ENCODE data around the gene HMGCS1. TPM values are rescaled to one million over a fixed set of nuclear protein-coding genes. Genes with fewer than 3 reads are reported as not detected.

The HMGCS1 gene
- polyA plus RNA-seq: 10 to 100 TPM; 10.9 to 16.4 (median 11.9) TPM

DNA sequence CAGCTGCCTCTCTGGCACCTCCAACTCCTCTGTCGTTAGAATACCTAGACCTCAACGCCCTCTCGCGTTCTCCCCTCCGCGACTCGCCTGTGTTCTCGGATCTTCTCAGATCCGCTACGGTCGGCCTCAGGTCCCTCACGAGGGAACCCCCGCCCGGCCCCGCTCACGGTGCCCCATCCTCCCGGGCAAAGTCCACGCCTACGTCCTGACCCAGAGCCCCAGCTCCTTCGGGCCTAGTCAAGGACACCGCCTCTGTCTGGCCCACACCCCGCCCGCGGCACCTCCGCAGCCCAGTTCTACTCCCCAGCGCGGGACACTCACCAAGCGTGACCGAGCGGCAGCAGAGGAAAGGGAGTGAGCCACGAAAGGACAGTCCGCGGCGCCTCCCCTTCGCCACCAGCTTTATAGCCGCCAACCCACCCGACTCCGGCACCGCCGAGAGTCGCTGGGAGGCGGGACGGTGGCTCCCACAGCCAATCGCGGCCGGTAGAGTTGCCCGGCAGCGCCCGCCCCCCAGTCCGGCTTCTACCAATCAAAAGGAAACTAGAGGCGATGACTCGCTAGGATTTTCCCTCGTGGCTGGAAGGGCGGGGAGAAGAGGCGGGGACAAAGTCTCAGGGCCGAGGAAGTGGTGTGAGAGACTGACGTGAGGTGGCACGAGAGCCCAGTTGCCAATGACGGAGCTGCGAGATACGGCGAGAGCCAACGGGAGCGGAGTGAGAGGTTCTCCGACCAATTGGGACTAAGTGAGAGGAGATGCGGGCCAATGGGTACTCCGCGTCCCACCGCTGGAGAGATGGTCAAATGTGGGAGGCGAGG is at the start of gene HMGCS1:
TSS of gene HMGCS1 (minus strand) at position 378 of the 819 bp plus-strand sequence. CDS start 14,447 bp downstream, outside the sequence.
- no peaks in the 10 kb centered on the region for H3K9me3 Mint-ChIP-seq
- H3K4me1 Mint-ChIP-seq: peaks cover 25 to 34% of the 10 kb centered on the region in 2 donors
- peak within 1 kb of the TSS; percentile 93 to 98 (median 97) for H3K4me3 Mint-ChIP-seq
- no peaks in the 10 kb centered on the region for H3K36me3 Mint-ChIP-seq
- H3K27me3 Mint-ChIP-seq (ENCODE audit: low read depth in 3 of 3): peaks cover 13 to 24% (median 16%) of the 10 kb centered on the region in 3 donors
- peak; percentile 100 for DNase-seq
- peak within 1 kb of the TSS; percentile 88 to 98 (median 95) for H3K27ac Mint-ChIP-seq

DNA sequence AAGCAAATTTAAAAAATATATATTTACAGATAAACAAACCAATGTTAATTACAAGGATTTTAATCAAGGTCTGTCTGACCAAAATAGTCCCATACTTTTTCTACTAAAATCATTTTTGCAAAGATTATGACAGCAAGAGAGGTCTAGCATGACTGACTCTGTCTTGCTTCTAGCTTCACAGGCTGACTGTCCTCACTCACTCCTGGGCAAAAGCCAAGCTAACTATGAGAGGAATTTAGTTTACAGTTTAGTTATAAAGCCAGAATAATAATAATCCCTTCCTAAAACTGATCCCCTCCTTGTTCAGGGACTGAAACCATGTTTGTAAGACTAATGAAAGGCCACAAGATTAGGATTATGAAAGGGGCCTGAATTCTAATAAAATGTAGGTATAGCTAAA is 45.5 kb upstream of the HMGCS1 start:
- Mint-ChIP-seq H3K4me1 (no peaks in the 10 kb centered on the region), H3K27ac (no peak overlapping the region), H3K9me3 (peaks cover 0 to 6% (median 2%) of the 10 kb centered on the region in 6 donors), H3K27me3 (ENCODE audit: low read depth in 3 of 3) (peaks cover 3 to 6% (median 6%) of the 10 kb centered on the region in 3 donors), H3K4me3 (no peak overlapping the region), H3K36me3 (peaks cover 0 to 3% (median 0%) of the 10 kb centered on the region in 3 donors)
- DNase-seq: no peak

DNA sequence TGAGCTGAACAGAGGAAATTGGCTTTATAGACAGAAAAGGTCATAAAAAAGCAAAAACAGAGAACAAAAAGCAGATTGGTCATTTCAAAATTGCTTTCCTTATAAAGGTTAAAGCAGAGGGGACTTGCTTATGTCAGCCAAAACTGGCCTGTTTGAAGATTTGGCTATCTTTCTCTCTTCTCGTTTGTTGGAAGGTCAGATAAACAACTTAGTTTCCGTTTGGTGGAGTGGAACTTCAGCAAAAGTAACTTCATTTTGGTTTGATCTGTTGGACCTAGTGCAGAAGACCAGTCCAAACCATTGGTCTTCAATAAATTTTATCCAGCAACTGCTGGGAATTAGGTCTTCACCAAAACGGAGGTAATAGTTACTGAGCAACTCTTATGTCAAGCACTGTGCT is 45.1 kb upstream of the HMGCS1 start:
- no peak overlapping the region for H3K27ac Mint-ChIP-seq

DNA sequence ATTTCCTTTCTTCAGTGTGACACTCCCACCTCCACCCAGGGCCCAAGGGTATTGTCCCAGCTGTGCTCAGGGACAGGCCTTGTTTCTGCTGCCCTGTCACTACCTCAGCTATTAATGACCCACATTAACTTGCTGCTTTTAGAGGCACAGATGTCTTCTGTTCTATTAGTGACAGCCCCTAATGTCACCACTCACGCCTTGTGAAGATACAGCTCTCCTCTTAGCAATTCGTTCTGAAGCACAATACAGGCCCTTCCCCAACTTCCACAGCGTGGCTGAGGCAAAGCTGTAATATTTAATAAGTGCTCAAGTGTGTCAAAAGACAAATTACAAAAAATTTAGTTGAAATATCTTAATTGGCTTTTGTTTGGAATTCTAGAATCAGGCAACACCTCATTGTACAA is 44.7 kb upstream of the HMGCS1 start:
- H3K9me3 Mint-ChIP-seq: peaks cover 0 to 6% (median 2%) of the 10 kb centered on the region in 6 donors
- H3K27ac Mint-ChIP-seq: no peak overlapping the region
- no peaks in the 10 kb centered on the region for H3K4me1 Mint-ChIP-seq
- no peak overlapping the region for H3K4me3 Mint-ChIP-seq
- DNase-seq: no peak
- H3K27me3 Mint-ChIP-seq (ENCODE audit: low read depth in 3 of 3): peaks cover 3 to 6% (median 6%) of the 10 kb centered on the region in 3 donors
- peaks cover 0 to 3% (median 0%) of the 10 kb centered on the region in 3 donors for H3K36me3 Mint-ChIP-seq

More for the DNA sequence above, 45.1 kb upstream of the HMGCS1 start:
- H3K4me3 Mint-ChIP-seq: no peak overlapping the region
- H3K36me3 Mint-ChIP-seq: peaks cover 0 to 3% (median 0%) of the 10 kb centered on the region in 3 donors
- H3K4me1 Mint-ChIP-seq: no peaks in the 10 kb centered on the region
- H3K27me3 Mint-ChIP-seq (ENCODE audit: low read depth in 3 of 3): peaks cover 3 to 6% (median 6%) of the 10 kb centered on the region in 3 donors
- H3K9me3 Mint-ChIP-seq: peaks cover 0 to 6% (median 2%) of the 10 kb centered on the region in 6 donors
- DNase-seq: no peak

DNA sequence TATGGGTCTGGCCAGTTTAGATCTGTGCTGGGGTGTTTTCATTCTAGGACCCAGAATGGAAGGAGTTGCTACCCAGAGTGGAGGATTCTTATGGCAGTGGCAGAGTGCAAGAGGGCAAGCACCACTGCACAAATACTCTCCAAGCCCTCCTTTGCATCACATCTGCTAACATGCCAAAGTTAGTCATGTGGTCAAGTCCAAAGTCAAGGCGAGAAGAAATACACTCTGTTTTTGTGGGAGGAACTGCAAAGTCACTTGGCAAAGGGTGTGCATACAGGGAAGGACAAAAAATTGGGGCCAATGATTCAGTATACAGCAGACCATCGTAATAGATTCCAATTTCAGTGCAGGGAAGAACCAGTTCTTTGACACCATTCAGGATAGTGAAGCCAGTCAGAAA is 43.9 kb upstream of the HMGCS1 start:
- H3K4me1 Mint-ChIP-seq: no peaks in the 10 kb centered on the region
- no peak overlapping the region for H3K27ac Mint-ChIP-seq
- no peak overlapping the region for H3K4me3 Mint-ChIP-seq

DNA sequence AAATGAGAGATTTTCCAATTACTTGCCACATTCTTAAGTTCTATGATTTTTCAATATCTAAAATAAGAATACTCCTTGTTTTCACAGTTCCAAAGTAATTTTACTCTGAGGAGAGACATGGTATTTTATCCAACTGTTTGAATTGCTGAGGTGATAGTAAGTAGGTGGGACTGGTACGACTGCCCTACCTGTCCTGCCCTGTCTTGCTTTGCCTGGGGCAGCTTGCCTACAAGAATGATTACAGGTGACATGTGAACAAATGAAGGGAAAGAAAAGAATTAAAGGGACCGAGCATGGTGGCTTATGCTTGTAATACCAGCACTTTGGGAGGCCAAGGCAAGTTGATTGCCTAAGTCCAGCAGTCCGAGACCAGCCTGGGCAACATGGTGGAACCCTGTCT is 41.6 kb upstream of the HMGCS1 start:
- no peak overlapping the region for H3K4me3 Mint-ChIP-seq
- H3K27ac Mint-ChIP-seq: no peak overlapping the region
- DNase-seq: no peak
- peaks cover 0 to 5% (median 2%) of the 10 kb centered on the region in 6 donors for H3K9me3 Mint-ChIP-seq
- peaks cover 0 to 3% (median 0%) of the 10 kb centered on the region in 3 donors for H3K36me3 Mint-ChIP-seq
- H3K4me1 Mint-ChIP-seq: no peaks in the 10 kb centered on the region
- peaks cover 3 to 9% (median 6%) of the 10 kb centered on the region in 3 donors for H3K27me3 Mint-ChIP-seq (ENCODE audit: low read depth in 3 of 3)

More for the DNA sequence above, 43.9 kb upstream of the HMGCS1 start:
- Mint-ChIP-seq H3K36me3 (peaks cover 0 to 3% (median 0%) of the 10 kb centered on the region in 3 donors), H3K9me3 (peaks cover 0 to 6% (median 2%) of the 10 kb centered on the region in 6 donors), H3K27me3 (ENCODE audit: low read depth in 3 of 3) (peaks cover 3 to 6% (median 6%) of the 10 kb centered on the region in 3 donors)
- no peak for DNase-seq

DNA sequence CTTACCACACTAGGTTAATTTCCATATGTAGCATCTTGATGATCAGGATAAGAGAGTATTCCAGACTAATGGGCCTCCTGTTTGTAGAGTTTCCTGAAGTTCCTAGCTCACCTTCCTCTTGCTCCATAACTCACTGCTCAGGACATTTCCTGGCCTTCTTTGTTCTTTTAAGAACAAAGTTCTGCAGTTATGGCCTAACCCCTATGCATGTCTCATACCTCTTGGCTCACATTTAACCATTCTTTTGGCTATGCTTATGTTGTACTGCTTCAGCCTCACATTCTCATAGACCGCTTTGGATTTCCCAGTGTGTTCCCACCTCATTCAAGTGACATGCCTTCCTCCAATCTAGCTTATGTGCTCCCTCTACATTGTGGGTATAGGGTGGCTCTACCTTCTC is 40.5 kb upstream of the HMGCS1 start:
- peaks cover 0 to 3% (median 0%) of the 10 kb centered on the region in 3 donors for H3K36me3 Mint-ChIP-seq
- no peak for DNase-seq
- no peaks in the 10 kb centered on the region for H3K4me1 Mint-ChIP-seq
- H3K27ac Mint-ChIP-seq: no peak overlapping the region
- H3K27me3 Mint-ChIP-seq (ENCODE audit: low read depth in 3 of 3): peaks cover 3 to 11% (median 9%) of the 10 kb centered on the region in 3 donors
- no peak overlapping the region for H3K4me3 Mint-ChIP-seq
- peaks cover 0 to 2% (median 0%) of the 10 kb centered on the region in 6 donors for H3K9me3 Mint-ChIP-seq

DNA sequence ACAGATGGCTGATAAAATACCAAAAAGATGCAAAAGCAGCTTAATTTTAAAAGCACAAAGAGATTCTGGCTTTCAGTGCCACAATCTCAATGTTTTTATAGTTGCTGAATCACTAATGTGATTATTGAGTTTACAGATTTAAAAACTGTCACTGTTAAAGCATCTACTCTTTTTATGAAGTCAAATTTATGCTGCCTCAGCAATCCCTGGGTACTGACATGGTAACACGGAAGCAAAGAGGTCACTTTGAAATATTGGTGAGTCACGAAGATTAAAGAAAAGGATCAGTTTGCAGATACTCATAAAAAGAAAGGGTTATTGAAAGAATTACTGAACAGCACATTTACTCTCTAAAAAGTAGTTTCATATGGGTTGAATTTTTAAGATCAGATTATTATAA is 39.7 kb upstream of the HMGCS1 start:
- Mint-ChIP-seq H3K36me3 (peaks cover 0 to 3% (median 0%) of the 10 kb centered on the region in 3 donors), H3K27ac (no peak overlapping the region), H3K27me3 (ENCODE audit: low read depth in 3 of 3) (peaks cover 3 to 11% (median 9%) of the 10 kb centered on the region in 3 donors), H3K9me3 (peaks cover 0 to 2% (median 0%) of the 10 kb centered on the region in 6 donors), H3K4me1 (no peaks in the 10 kb centered on the region), H3K4me3 (no peak overlapping the region)
- DNase-seq: no peak

DNA sequence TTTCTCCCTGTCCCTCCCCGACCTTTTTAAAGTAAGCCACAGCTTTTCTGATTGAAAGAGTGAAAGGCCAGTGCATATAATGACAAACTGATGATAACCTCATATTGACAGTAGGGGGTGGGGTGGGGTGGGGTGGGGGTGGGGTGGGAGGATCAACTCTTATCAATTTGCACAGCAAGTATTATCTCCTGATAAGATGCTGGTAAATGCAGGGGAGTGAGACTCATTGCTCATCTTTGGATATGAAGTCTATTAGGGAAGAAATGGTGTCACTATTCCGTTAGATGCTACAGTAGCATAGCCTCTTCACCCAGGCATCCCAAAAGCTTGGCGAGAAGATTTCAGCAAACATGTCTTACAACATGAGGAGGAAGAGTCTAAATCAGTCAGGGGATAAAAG is 38.9 kb upstream of the HMGCS1 start:
- Mint-ChIP-seq H3K27me3 (ENCODE audit: low read depth in 3 of 3) (peaks cover 3 to 9% (median 9%) of the 10 kb centered on the region in 3 donors), H3K36me3 (peaks cover 0 to 3% (median 0%) of the 10 kb centered on the region in 3 donors), H3K4me1 (no peaks in the 10 kb centered on the region), H3K27ac (no peak overlapping the region), H3K9me3 (peaks cover 0 to 2% (median 0%) of the 10 kb centered on the region in 6 donors), H3K4me3 (no peak overlapping the region)
- no peak for DNase-seq

DNA sequence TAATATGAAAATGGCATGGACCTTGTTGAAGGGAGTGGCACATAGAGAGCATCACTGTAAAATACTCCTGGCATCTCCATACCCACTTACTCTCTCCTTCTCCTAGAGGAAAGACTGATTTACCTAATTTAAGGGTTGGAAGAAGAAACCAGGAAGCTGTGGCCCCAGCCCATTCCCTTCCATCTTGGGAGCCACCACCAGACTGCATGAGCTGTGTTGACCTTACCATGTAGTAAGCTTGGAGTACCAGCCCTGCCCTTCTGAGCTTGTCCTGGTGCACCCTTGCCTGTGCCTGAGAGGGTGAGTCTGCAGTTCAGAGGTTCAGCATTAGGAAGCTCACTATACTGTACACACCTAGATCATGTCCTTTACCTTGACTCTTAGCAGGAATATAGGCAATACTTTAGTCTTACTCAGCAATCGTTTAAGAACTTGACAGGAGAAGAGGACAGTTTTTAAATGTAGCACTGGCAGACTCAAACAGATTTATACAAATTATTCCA is 35.7 kb upstream of the HMGCS1 start:
- no peak for DNase-seq
- Mint-ChIP-seq H3K4me1 (no peaks in the 10 kb centered on the region), H3K27me3 (ENCODE audit: low read depth in 3 of 3) (peaks cover 3 to 11% (median 9%) of the 10 kb centered on the region in 3 donors), H3K9me3 (peaks cover 0 to 9% (median 0%) of the 10 kb centered on the region in 6 donors), H3K27ac (no peak overlapping the region), H3K36me3 (peaks cover 0 to 3% (median 0%) of the 10 kb centered on the region in 3 donors), H3K4me3 (no peak overlapping the region)

DNA sequence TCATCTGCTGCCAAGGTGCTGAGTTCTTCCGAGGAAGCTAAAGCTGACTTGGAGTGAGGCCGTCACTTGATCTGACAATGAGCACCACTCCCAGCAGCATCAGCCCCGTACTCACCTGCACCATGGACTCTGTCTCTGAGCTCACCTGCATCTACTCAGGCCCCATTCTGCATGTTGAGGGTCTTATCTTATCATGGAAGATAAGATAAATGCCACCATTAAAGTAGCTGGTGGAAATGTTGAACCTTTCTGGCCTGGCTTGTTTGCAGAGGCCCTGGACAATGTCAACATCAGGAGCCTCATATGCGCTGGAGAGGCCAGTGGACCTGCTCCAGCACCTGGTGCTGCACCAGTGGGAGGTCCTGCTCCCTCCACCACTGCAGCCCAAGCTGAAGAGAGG is 35.0 kb upstream of the HMGCS1 start:
- peaks cover 0 to 12% (median 0%) of the 10 kb centered on the region in 6 donors for H3K9me3 Mint-ChIP-seq
- H3K4me3 Mint-ChIP-seq: no peak overlapping the region
- DNase-seq: no peak
- H3K27ac Mint-ChIP-seq: no peak overlapping the region
- H3K36me3 Mint-ChIP-seq: peaks cover 0 to 4% (median 0%) of the 10 kb centered on the region in 3 donors
- H3K27me3 Mint-ChIP-seq (ENCODE audit: low read depth in 3 of 3): peaks cover 4 to 11% (median 9%) of the 10 kb centered on the region in 3 donors
- H3K4me1 Mint-ChIP-seq: no peaks in the 10 kb centered on the region

DNA sequence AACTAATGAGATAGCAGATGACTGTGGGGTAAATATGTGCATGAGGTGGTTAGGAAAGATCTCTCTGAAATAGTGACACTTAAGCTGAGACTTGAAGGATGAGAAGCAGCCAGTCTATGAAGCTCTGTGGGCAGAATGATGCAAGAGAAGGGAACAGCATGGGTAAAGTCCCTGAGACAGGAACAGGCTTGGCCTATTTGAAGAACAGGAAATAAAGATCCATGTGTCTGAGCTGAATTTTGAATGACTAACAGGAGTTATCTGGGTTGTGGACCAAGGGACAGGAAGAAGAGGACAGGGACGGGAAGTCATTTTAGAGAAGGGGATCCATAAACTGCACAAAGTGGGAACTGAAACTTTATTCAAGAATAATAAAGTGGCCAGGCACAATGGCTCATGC is 25.6 kb upstream of the HMGCS1 start:
- no peak for DNase-seq
- Mint-ChIP-seq H3K27ac (no peak overlapping the region), H3K4me3 (no peak overlapping the region), H3K9me3 (peaks cover 3 to 29% (median 11%) of the 10 kb centered on the region in 6 donors), H3K36me3 (peaks cover 3 to 7% (median 4%) of the 10 kb centered on the region in 3 donors), H3K27me3 (ENCODE audit: low read depth in 3 of 3) (peaks cover 2 to 16% (median 8%) of the 10 kb centered on the region in 3 donors), H3K4me1 (no peaks in the 10 kb centered on the region)

DNA sequence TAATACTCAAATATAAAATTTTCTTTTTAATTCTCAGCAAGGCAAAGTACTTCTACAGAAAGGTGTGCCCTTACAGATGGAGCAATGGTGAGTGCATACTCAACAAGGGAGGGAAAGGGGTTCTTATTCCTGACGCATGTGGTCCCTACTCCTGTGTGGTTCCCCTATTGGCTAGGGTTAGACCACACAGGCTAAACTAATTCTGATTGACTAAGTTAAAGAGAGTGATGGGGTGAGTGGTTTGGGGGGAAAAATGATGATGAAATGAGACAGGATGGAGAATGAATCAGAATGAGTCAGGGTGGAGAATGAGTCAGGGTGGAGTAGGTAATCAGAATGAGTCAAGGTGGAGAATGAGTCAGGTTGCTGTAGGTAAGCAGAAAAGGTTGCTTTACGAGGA is 22.9 kb upstream of the HMGCS1 start:
- no peak overlapping the region for H3K4me3 Mint-ChIP-seq
- peaks cover 3 to 29% (median 10%) of the 10 kb centered on the region in 6 donors for H3K9me3 Mint-ChIP-seq
- peaks cover 3 to 12% (median 4%) of the 10 kb centered on the region in 3 donors for H3K36me3 Mint-ChIP-seq

DNA sequence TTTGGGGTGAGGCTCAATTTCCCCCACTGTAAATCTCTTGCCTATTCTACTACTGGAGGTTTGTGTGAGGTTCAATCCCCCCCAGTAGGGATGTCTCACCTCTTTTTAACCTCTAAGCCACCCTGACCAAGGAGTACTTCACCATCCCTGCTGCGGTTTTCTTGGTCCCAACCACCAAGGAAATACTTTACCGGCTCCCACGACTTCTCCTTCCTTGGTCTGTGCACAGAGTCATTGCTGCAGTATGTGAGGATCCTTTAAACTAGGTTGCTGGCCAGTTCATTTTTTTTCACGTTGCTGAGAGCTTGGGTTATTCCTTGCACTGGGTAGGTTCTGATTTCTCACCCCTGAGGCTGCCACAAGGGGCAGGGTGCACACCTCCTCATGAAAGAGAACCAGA is 22.5 kb upstream of the HMGCS1 start:
- Mint-ChIP-seq H3K4me1 (no peaks in the 10 kb centered on the region), H3K27me3 (ENCODE audit: low read depth in 3 of 3) (peaks cover 2 to 15% (median 13%) of the 10 kb centered on the region in 3 donors), H3K4me3 (no peak overlapping the region), H3K27ac (no peak overlapping the region), H3K36me3 (peaks cover 3 to 12% (median 4%) of the 10 kb centered on the region in 3 donors), H3K9me3 (peaks cover 3 to 29% (median 10%) of the 10 kb centered on the region in 6 donors)
- no peak for DNase-seq

More for the DNA sequence above, 22.9 kb upstream of the HMGCS1 start:
- Mint-ChIP-seq H3K27me3 (ENCODE audit: low read depth in 3 of 3) (peaks cover 2 to 15% (median 13%) of the 10 kb centered on the region in 3 donors), H3K27ac (no peak overlapping the region), H3K4me1 (no peaks in the 10 kb centered on the region)
- no peak for DNase-seq
